Memory B cell (primary cell): ENCODE measurements around the gene CTNNBIP1.
"Not testable (repeated sequence)": the region's sequence is repeated elsewhere in the genome, so short reads cannot be mapped to it uniquely, and the experiment has no call there.

Source experiments
- ATAC-seq: fragments of 150-1000 bp; cut with Tn5 transposase; 2 replicates; pipeline ENCODE4 v1.10.0; 2021; ENCODE audit warnings: low read depth, mild to moderate bottlenecking, moderate library complexity
- DNase-seq, 2 donors: peaks; one replicate each; pipeline ENCODE4 v3.0.0; 2022; ENCODE audit warnings: low spot score in 2 of 2
- H3K27ac Mint-ChIP-seq: one replicate; pipeline ENCODE4 v1.8.0; 2022; ENCODE audit warnings: mild to moderate bottlenecking, moderate library complexity, mixed read lengths
- H3K27me3 Mint-ChIP-seq: one replicate; pipeline ENCODE4 v1.8.0; 2022; ENCODE audit warnings: mixed read lengths
- H3K36me3 Mint-ChIP-seq: one replicate; pipeline ENCODE4 v1.8.0; 2022; ENCODE audit warnings: mild to moderate bottlenecking, mixed read lengths
- H3K4me1 Mint-ChIP-seq: one replicate; pipeline ENCODE4 v1.8.0; 2022; ENCODE audit warnings: mixed read lengths
- H3K4me3 Mint-ChIP-seq: one replicate; pipeline ENCODE4 v1.8.0; 2022; ENCODE audit warnings: mild to moderate bottlenecking, moderate library complexity, mixed read lengths
- H3K9me3 Mint-ChIP-seq: one replicate; pipeline ENCODE4 v1.8.0; 2022; ENCODE audit warnings: mixed read lengths

Gene CTNNBIP1

DNA sequence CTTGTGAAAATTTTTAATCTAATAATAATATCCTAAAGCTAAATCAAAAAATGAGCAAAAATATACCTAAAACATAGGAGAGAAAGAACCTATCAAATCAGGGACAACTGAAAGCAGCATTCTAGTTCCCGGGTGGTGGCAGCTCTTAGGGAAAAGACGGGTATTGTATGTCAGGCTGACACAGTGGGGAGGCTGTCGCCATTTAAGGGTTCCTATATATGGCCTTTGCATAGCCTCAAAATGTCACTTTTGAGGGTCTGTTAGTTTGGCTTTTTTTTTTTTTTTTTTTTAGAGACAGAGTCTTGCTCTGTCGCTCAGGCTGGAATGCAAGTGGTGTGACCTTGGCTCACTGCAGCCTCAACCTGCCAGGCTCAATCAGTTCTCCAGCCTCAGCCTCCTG lies 92.3 kb downstream of the CTNNBIP1 start:
- no peak for ATAC-seq
- Mint-ChIP-seq H3K4me3 (no peak overlapping the region), H3K36me3 (peaks cover 2% of the 10 kb centered on the region), H3K27ac (no peak overlapping the region), H3K4me1 (peaks cover 18% of the 10 kb centered on the region), H3K9me3 (no peaks in the 10 kb centered on the region), H3K27me3 (no peaks in the 10 kb centered on the region)
- DNase-seq: no peak

DNA sequence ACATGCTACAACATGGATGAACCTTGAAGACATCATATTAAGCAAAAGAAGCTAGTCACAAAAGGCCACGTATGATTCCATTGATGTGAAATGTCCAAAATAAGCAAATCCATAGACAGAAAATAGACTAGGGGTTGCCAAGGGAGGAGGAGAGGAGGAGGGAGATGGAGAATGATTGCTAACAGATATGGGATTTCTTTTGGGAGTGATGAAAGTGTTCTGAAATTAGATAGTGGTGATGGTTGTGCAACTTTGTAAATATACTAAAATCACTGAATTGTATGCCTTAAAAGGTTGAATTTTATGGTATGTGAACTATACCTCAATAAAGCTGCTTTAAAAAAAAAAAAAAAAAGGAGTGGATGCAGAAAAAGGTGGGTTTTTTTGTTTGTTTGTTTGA lies 93.9 kb downstream of the CTNNBIP1 start:
- ATAC-seq: no peak
- H3K27ac Mint-ChIP-seq: no peak overlapping the region
- H3K4me1 Mint-ChIP-seq: peaks cover 14% of the 10 kb centered on the region

DNA sequence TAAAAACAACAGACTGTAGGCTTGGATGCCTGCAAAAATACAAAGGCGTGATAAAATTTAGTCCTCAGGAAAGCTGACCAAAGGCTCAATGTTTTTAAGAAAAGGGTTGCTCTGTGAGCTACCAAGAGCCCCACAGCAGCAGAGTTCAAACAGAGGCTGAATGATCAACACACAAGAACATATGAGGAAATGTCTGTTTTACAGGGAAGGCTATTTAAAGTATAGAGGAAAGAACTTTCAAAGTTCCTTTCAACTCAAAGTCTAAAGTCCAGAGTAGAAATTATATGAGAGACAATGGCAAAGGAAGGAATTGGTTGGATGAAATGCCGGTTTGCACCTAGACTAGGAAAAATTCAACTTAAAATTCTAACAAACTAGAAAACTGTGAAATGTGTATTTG lies 94.9 kb downstream of the CTNNBIP1 start:
- DNase-seq (no peak), ATAC-seq (no peak)
- Mint-ChIP-seq H3K9me3 (no peaks in the 10 kb centered on the region), H3K27me3 (no peaks in the 10 kb centered on the region), H3K4me1 (peaks cover 13% of the 10 kb centered on the region), H3K36me3 (peaks cover 3% of the 10 kb centered on the region), H3K4me3 (no peak overlapping the region), H3K27ac (no peak overlapping the region)

More for the DNA sequence above, 93.9 kb downstream of the CTNNBIP1 start:
- no peaks in the 10 kb centered on the region for H3K9me3 Mint-ChIP-seq
- H3K4me3 Mint-ChIP-seq: no peak overlapping the region
- DNase-seq: no peak
- no peaks in the 10 kb centered on the region for H3K27me3 Mint-ChIP-seq
- peaks cover 2% of the 10 kb centered on the region for H3K36me3 Mint-ChIP-seq

DNA sequence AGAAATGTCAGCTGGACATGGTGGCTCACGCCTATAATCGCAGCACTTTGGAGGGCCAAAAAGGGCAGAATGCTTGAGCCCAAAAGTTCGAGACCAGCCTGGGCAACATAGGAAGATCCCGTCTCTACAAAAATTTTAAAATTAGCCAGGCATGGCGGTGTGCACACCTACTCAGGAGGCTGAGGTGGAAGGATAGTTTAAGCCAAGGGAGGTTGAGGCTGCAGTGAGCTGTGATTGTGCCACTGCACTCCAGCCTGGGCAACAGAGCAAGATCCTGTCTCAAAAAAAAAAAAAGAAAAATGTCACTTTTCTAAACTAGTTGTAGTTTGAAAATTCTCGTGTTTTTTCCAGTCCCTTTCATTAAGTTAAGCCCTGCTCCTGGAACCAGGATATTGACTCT lies 95.5 kb downstream of the CTNNBIP1 start:
- H3K27ac Mint-ChIP-seq: no peak overlapping the region
- H3K9me3 Mint-ChIP-seq: no peaks in the 10 kb centered on the region
- no peak overlapping the region for H3K4me3 Mint-ChIP-seq
- no peaks in the 10 kb centered on the region for H3K27me3 Mint-ChIP-seq
- ATAC-seq: no peak
- H3K36me3 Mint-ChIP-seq: peaks cover 2% of the 10 kb centered on the region
- no peak for DNase-seq
- H3K4me1 Mint-ChIP-seq: peaks cover 16% of the 10 kb centered on the region

GRCh38 chr1:9811239-9811966 lies 98.7 kb downstream of the CTNNBIP1 start:
- Mint-ChIP-seq H3K27ac (no peak overlapping the region), H3K9me3 (no peaks in the 10 kb centered on the region), H3K4me1 (peaks cover 31% of the 10 kb centered on the region)

DNA sequence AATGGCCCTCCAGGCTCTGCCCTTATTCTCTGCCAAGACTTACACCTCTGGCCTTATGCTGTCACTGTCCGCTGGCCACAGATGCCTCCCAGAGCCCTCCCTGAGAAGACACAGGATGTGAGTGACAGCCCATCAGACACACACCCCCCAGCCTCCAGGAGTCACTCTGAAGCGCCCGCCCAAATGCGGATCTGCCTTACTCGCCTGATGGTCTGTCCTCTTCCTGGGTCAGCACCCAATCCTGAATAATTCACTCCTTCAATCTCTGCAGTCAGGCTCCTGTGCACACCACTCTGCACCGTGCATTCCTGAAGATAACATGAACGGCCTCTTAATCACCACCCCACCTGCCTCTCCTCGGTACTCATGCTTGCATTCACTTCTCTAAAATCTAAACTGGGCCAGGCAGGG lies 101.0 kb downstream of the CTNNBIP1 start:
- no peak for ATAC-seq
- H3K4me1 Mint-ChIP-seq: peaks cover 23% of the 10 kb centered on the region
- no peaks in the 10 kb centered on the region for H3K27me3 Mint-ChIP-seq
- H3K27ac Mint-ChIP-seq: peak overlapping the region; percentile 76
- H3K4me3 Mint-ChIP-seq: no peak overlapping the region
- DNase-seq: no peak
- H3K9me3 Mint-ChIP-seq: no peaks in the 10 kb centered on the region
- H3K36me3 Mint-ChIP-seq: peaks cover 6% of the 10 kb centered on the region

More at GRCh38 chr1:9811239-9811966, 98.7 kb downstream of the CTNNBIP1 start:
- H3K4me3 Mint-ChIP-seq: no peak overlapping the region
- DNase-seq: no peak
- ATAC-seq: no peak
- H3K36me3 Mint-ChIP-seq: peaks cover 6% of the 10 kb centered on the region
- H3K27me3 Mint-ChIP-seq: no peaks in the 10 kb centered on the region

DNA sequence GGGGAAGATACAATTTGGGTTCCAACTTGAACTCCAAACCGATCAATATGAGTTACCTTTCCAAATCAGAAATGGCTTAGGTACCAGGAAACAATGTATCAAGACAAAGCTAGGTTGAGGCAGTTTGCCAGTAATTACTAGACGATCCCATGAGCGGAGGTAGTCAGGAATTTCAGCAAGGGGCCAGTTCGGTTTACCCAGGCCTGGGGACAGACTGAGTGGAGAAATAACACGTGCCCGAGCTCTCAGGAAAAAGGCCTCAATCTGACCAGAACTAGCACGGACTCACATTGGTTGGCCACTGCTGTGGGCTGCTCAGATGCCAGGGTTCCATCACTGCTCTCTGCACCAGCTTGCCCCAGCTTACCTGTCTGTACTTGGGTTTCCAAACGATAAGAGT lies 101.6 kb downstream of the CTNNBIP1 start:
- H3K36me3 Mint-ChIP-seq: peaks cover 6% of the 10 kb centered on the region
- H3K4me1 Mint-ChIP-seq: peaks cover 23% of the 10 kb centered on the region
- H3K27me3 Mint-ChIP-seq: no peaks in the 10 kb centered on the region
- H3K4me3 Mint-ChIP-seq: no peak overlapping the region
- DNase-seq: no peak
- ATAC-seq: no peak
- H3K27ac Mint-ChIP-seq: no peak overlapping the region
- no peaks in the 10 kb centered on the region for H3K9me3 Mint-ChIP-seq

- Mint-ChIP-seq H3K4me3 (no peak overlapping the region), H3K27me3 (no peaks in the 10 kb centered on the region), H3K27ac (no peak overlapping the region), H3K4me1 (peaks cover 25% of the 10 kb centered on the region), H3K36me3 (peaks cover 6% of the 10 kb centered on the region), H3K9me3 (no peaks in the 10 kb centered on the region)
- DNase-seq (no peak), ATAC-seq (no peak)
These were observed 102.5 kb downstream of the CTNNBIP1 start for GRCh38 chr1:9807541-9807940.

DNA sequence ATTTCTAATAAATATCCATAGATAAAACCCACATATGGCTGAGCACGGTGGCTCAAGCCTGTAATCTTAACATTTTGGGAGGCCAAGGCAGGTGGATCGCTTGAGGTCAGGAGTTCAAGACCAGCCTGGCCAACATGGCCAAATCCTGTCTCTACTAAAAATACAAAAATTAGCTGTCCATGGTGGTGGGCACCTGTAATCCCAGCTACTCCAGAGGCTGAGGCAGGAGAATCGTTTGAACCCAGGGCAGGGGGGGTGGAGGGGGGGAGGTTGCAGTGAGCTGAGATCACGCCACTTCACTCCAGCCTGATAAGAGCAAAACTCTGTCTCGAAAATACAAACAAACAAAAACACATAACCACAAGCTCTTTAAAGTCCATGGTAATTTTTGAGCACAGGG lies 104.1 kb downstream of the CTNNBIP1 start:
- H3K36me3 Mint-ChIP-seq, H3K4me3 Mint-ChIP-seq, ATAC-seq, H3K27ac Mint-ChIP-seq, H3K9me3 Mint-ChIP-seq, DNase-seq, H3K27me3 Mint-ChIP-seq: not testable (repeated sequence)
- peaks cover 33% of the 10 kb centered on the region for H3K4me1 Mint-ChIP-seq

DNA sequence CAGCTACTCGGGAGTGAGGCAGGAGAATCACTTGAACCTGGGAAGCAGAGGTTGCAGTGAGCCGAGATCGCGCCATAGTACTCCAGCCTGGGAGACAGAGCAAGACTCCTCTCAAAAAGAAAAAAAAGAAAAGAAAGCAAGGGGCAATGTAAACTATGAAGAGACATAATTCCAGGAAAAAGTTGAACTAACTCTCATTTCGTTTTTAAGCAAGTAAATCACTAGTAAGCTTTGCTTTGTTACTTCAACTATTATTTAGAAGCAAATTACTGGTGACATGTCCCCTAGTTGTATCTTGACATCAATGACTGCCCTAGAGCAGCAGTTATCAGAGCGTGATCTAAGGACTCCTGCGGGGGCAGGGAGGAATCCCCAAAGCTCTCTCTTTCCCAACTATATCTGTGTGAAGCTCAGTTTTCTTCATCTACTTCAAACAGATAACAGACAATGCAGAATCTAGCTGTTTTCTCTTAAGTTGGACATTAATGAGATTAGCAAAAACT lies 105.0 kb downstream of the CTNNBIP1 start:
- Mint-ChIP-seq H3K27ac (peak overlapping the region; percentile 64), H3K4me3 (no peak overlapping the region)
- ATAC-seq: no peak

GRCh38 chr1:9803003-9803918 lies 106.8 kb downstream of the CTNNBIP1 start:
- not testable (repeated sequence) for H3K36me3 Mint-ChIP-seq, DNase-seq, H3K9me3 Mint-ChIP-seq, H3K4me3 Mint-ChIP-seq, H3K27ac Mint-ChIP-seq, ATAC-seq, H3K27me3 Mint-ChIP-seq
- peaks cover 24% of the 10 kb centered on the region for H3K4me1 Mint-ChIP-seq

More for the DNA sequence above, 105.0 kb downstream of the CTNNBIP1 start:
- Mint-ChIP-seq H3K36me3 (peaks cover 6% of the 10 kb centered on the region), H3K4me1 (peaks cover 32% of the 10 kb centered on the region), H3K9me3 (no peaks in the 10 kb centered on the region), H3K27me3 (no peaks in the 10 kb centered on the region)
- no peak for DNase-seq

- H3K27ac Mint-ChIP-seq: peak overlapping the region; percentile 85
- no peak overlapping the region for H3K4me3 Mint-ChIP-seq
These were observed 108.2 kb downstream of the CTNNBIP1 start for GRCh38 chr1:9801909-9802308.

More at GRCh38 chr1:9801909-9802308, 108.2 kb downstream of the CTNNBIP1 start:
- Mint-ChIP-seq H3K36me3 (peaks cover 2% of the 10 kb centered on the region), H3K4me1 (peaks cover 29% of the 10 kb centered on the region), H3K27me3 (no peaks in the 10 kb centered on the region), H3K9me3 (no peaks in the 10 kb centered on the region)
- DNase-seq (no peak), ATAC-seq (no peak)
